ENCODE data around the gene RNF115.

Gene RNF115

DNA sequence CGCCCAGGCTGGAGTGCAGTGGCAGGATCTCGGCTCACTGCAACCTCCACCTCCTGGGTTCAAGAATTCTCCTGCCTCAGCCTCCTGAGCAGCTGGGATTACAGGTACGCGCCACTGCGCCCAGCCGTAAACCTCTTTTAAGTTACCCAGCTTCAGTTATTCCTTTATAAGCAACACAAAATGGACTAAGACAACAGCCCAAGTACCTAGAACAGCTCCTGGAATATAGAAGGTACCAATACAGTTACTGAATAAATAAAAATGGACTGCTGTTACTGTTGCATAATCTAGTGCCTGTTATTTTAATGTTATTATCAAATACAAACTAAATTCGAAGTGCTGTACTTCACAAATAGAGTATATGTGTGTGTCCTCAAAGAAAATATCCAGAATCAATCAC lies 17.1 kb downstream of the RNF115 start:
- ChIA-PET CTCF (no interaction called here), POLR2A (no interaction called here)
- DNase-seq (ENCODE audit: extremely low spot score): no peak
- TF ChIP-seq PKNOX1 (IDR thresholded peaks at IDR 0.05): no peak
- TF ChIP-seq HDGF (IDR thresholded peaks at IDR 0.05; ENCODE audit: borderline replicate concordance): no peak
- TF ChIP-seq NFRKB (IDR thresholded peaks at IDR 0.05): no peak
- no peak for TF ChIP-seq TARDBP (IDR thresholded peaks at IDR 0.05)
- TF ChIP-seq SUZ12 (IDR thresholded peaks at IDR 0.05): no peak
- TF ChIP-seq SP1 (IDR thresholded peaks at IDR 0.05): no peak
- TF ChIP-seq CTBP1 (IDR thresholded peaks at IDR 0.05; ENCODE audit: borderline replicate concordance): no peak
- TF ChIP-seq ELF4 (IDR thresholded peaks at IDR 0.05): no peak
- TF ChIP-seq FOXM1 (IDR thresholded peaks at IDR 0.05; ENCODE audit: borderline replicate concordance): no peak
- no peak for TF ChIP-seq ZNF384 (IDR thresholded peaks at IDR 0.05)
- no peak for TF ChIP-seq LEF1 (IDR thresholded peaks at IDR 0.05; ENCODE audit: borderline replicate concordance)
- no peak for TF ChIP-seq L3MBTL2 (conservative IDR thresholded peaks at IDR 0.05)

- POLR2A ChIA-PET: interaction anchor here (1.3 kb wide), 1 partner anchor 18 kb away, joined by 6 read pairs; the partner anchor contains the start of genes POLR3C and RNF115
Observed at GRCh38 chr1:145806408-145806807, 17.5 kb downstream of the RNF115 start.

GRCh38 chr1:145805057-145805456 lies 18.8 kb downstream of the RNF115 start:
- CTCF ChIA-PET: interaction anchor here (1.2 kb wide), 1 partner anchor 40 kb away, joined by 3 read pairs; the partner anchor contains the start of gene NUDT17
- POLR2A ChIA-PET: interaction anchor here (1.3 to 2.6 kb wide), 1 partner anchor 19 kb away, joined by 6 to 11 read pairs; the partner anchor contains the start of genes POLR3C and RNF115
- TF ChIP-seq ELF4 (IDR thresholded peaks at IDR 0.05): no peak
- TF ChIP-seq LEF1 (IDR thresholded peaks at IDR 0.05; ENCODE audit: borderline replicate concordance): no peak
- no peak for TF ChIP-seq BHLHE40 (IDR thresholded peaks at IDR 0.05; ENCODE audit: borderline replicate concordance)
- TF ChIP-seq FOXA1 (IDR thresholded peaks at IDR 0.05): no peak
- TF ChIP-seq NFRKB (IDR thresholded peaks at IDR 0.05): no peak
- no peak for TF ChIP-seq FOXM1 (IDR thresholded peaks at IDR 0.05; ENCODE audit: borderline replicate concordance)
- no peak for TF ChIP-seq SP1 (IDR thresholded peaks at IDR 0.05)
- TF ChIP-seq CTBP1 (IDR thresholded peaks at IDR 0.05; ENCODE audit: borderline replicate concordance): no peak
- no peak for TF ChIP-seq TARDBP (IDR thresholded peaks at IDR 0.05)
- no peak for TF ChIP-seq L3MBTL2 (conservative IDR thresholded peaks at IDR 0.05)
- TF ChIP-seq ARNT (IDR thresholded peaks at IDR 0.05): no peak
- no peak for TF ChIP-seq SUZ12 (IDR thresholded peaks at IDR 0.05)
- no peak for TF ChIP-seq PKNOX1 (IDR thresholded peaks at IDR 0.05)
- TF ChIP-seq FOXK2 (IDR thresholded peaks at IDR 0.05): no peak
- no peak for TF ChIP-seq ZNF384 (IDR thresholded peaks at IDR 0.05)
- TF ChIP-seq HDGF (IDR thresholded peaks at IDR 0.05; ENCODE audit: borderline replicate concordance): no peak
- DNase-seq (ENCODE audit: extremely low spot score): no peak

More at GRCh38 chr1:145806408-145806807, 17.5 kb downstream of the RNF115 start:
- TF ChIP-seq NFRKB (IDR thresholded peaks at IDR 0.05): no peak
- no peak for TF ChIP-seq BHLHE40 (IDR thresholded peaks at IDR 0.05; ENCODE audit: borderline replicate concordance)
- no peak for TF ChIP-seq CTBP1 (IDR thresholded peaks at IDR 0.05; ENCODE audit: borderline replicate concordance)
- TF ChIP-seq FOXA1 (IDR thresholded peaks at IDR 0.05): no peak
- no peak for TF ChIP-seq PKNOX1 (IDR thresholded peaks at IDR 0.05)
- no peak for TF ChIP-seq FOXM1 (IDR thresholded peaks at IDR 0.05; ENCODE audit: borderline replicate concordance)
- CTCF ChIA-PET: interaction anchor here (1.2 kb wide), 1 partner anchor 39 kb away, joined by 3 read pairs; the partner anchor contains the start of gene NUDT17
- no peak for DNase-seq (ENCODE audit: extremely low spot score)

DNA sequence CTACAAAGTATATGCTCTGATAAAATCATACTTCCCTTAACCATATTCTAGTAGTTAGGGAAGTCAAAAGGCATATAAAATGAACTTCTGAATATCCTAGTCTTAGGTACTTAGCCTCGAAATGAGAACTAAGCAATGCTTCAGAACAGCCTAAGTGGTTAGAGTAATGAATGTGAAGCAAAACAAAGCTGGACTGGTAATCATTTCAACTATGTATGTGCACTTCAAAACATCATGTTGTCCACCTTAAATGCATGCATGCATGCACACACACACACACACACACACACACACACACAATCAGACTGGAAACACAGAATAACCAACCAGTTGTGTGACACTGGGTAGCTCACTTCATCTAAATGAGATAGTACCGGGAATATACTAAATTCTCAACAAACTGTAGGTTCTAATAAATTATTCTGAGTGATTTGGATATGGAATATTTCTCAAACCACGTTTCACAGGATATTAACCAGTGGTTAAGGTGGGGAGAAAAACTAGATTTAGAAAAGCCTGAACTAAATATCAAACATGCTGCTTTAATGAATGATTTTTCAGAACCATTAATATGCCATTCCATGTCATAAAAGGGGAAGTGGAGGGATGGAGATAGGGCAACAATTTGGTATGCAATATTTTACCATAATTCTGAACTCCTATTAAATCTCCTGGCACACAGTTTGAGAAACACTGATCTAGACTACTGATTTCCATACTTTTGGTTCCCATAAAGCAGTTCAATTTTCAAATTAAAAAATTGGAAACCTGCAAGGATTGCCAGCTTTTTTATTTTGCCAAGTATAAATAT lies 19.5 kb downstream of the RNF115 start:
- ChIA-PET CTCF (interaction anchor here (0.6 kb wide), 1 partner anchor 82 kb away, joined by 6 read pairs; no protein-coding TSS in a partner anchor), POLR2A (interaction anchor here (2.6 kb wide), 1 partner anchor 20 kb away, joined by 11 read pairs; the partner anchor contains the start of genes POLR3C and RNF115)
- TF ChIP-seq TARDBP (IDR thresholded peaks at IDR 0.05) (no peak), HDGF (IDR thresholded peaks at IDR 0.05; ENCODE audit: borderline replicate concordance) (no peak), FOXA1 (IDR thresholded peaks at IDR 0.05) (no peak), NFRKB (IDR thresholded peaks at IDR 0.05) (no peak), SP1 (IDR thresholded peaks at IDR 0.05) (no peak), ELF4 (IDR thresholded peaks at IDR 0.05) (no peak)
- DNase-seq (ENCODE audit: extremely low spot score): no peak

GRCh38 chr1:145799806-145800205 lies 24.1 kb downstream of the RNF115 start:
- ChIA-PET POLR2A (no interaction called here), CTCF (no interaction called here)
- TF ChIP-seq FOXK2 (IDR thresholded peaks at IDR 0.05) (no peak), NFRKB (IDR thresholded peaks at IDR 0.05) (no peak), LEF1 (IDR thresholded peaks at IDR 0.05; ENCODE audit: borderline replicate concordance) (no peak), HDGF (IDR thresholded peaks at IDR 0.05; ENCODE audit: borderline replicate concordance) (no peak), TARDBP (IDR thresholded peaks at IDR 0.05) (no peak), SUZ12 (IDR thresholded peaks at IDR 0.05) (no peak), FOXA1 (IDR thresholded peaks at IDR 0.05) (no peak), CTBP1 (IDR thresholded peaks at IDR 0.05; ENCODE audit: borderline replicate concordance) (no peak), L3MBTL2 (conservative IDR thresholded peaks at IDR 0.05) (no peak), FOXM1 (IDR thresholded peaks at IDR 0.05; ENCODE audit: borderline replicate concordance) (no peak), SP1 (IDR thresholded peaks at IDR 0.05) (no peak), ELF4 (IDR thresholded peaks at IDR 0.05) (no peak), PKNOX1 (IDR thresholded peaks at IDR 0.05) (no peak), BHLHE40 (IDR thresholded peaks at IDR 0.05; ENCODE audit: borderline replicate concordance) (no peak)
- DNase-seq (ENCODE audit: extremely low spot score): no peak
